Measurements from ENCODE around the gene AP5S1.
"Not testable (repeated sequence)": the region's sequence is repeated elsewhere in the genome, so short reads cannot be mapped to it uniquely, and the experiment has no call there.

Gene AP5S1

GRCh38 chr20:3784863-3785239, 35.5 kb upstream of the AP5S1 start:
- H3K36me3 ChIP-seq (ENCODE audit: insufficient read depth, low read length) = no peaks in the 10 kb centered on the region
- H3K4me3 ChIP-seq (ENCODE audit: low read length) = no peak overlapping the region

GRCh38 chr20:3785240-3786125, 34.9 kb upstream of the AP5S1 start:
- H3K4me1 ChIP-seq (ENCODE audit: insufficient read depth, low read length) = peaks cover 8% of the 10 kb centered on the region
- no peak overlapping the region for H2AFZ ChIP-seq (ENCODE audit: low read depth, low read length)
- H3K27me3 ChIP-seq (ENCODE audit: insufficient read depth, low read length) = no peaks in the 10 kb centered on the region
- H3K36me3 ChIP-seq (ENCODE audit: insufficient read depth, low read length) = no peaks in the 10 kb centered on the region
- no peak overlapping the region for H3K4me3 ChIP-seq (ENCODE audit: low read length)
- H3K9me3 ChIP-seq (ENCODE audit: low read length) = no peaks in the 10 kb centered on the region

More at GRCh38 chr20:3784863-3785239, 35.5 kb upstream of the AP5S1 start:
- no peak overlapping the region for H2AFZ ChIP-seq (ENCODE audit: low read depth, low read length)
- H3K27me3 ChIP-seq (ENCODE audit: insufficient read depth, low read length) = no peaks in the 10 kb centered on the region
- peaks cover 8% of the 10 kb centered on the region for H3K4me1 ChIP-seq (ENCODE audit: insufficient read depth, low read length)
- no peaks in the 10 kb centered on the region for H3K9me3 ChIP-seq (ENCODE audit: low read length)

GRCh38 chr20:3786126-3786484, 34.2 kb upstream of the AP5S1 start:
- H3K27me3 ChIP-seq (ENCODE audit: insufficient read depth, low read length) = no peaks in the 10 kb centered on the region
- peaks cover 8% of the 10 kb centered on the region for H3K4me1 ChIP-seq (ENCODE audit: insufficient read depth, low read length)
- no peaks in the 10 kb centered on the region for H3K9me3 ChIP-seq (ENCODE audit: low read length)
- H3K4me3 ChIP-seq (ENCODE audit: low read length) = peak overlapping the region; percentile 34
- no peaks in the 10 kb centered on the region for H3K36me3 ChIP-seq (ENCODE audit: insufficient read depth, low read length)
- H2AFZ ChIP-seq (ENCODE audit: low read depth, low read length) = no peak overlapping the region

- Histone ChIP-seq H3K9me3 (ENCODE audit: low read length) (no peaks in the 10 kb centered on the region), H3K4me3 (ENCODE audit: low read length) (peak within 1 kb of the TSS; percentile 40), H2AFZ (ENCODE audit: low read depth, low read length) (no peak within 1 kb of the TSS), H3K4me1 (ENCODE audit: insufficient read depth, low read length) (peaks cover 8% of the 10 kb centered on the region), H3K36me3 (ENCODE audit: insufficient read depth, low read length) (no peaks in the 10 kb centered on the region), H3K27me3 (ENCODE audit: insufficient read depth, low read length) (no peaks in the 10 kb centered on the region)
Observed at GRCh38 chr20:3786665-3787323, 33.6 kb upstream of the AP5S1 start, which contains the start of gene CENPB. Gene CENPB, minus strand, starts transcription at chr20:3786740. Its CDS starts 257 bp downstream, at chr20:3786483.

GRCh38 chr20:3787324-3788014, 32.9 kb upstream of the AP5S1 start:
- Histone ChIP-seq H3K4me1 (ENCODE audit: insufficient read depth, low read length) (peaks cover 8% of the 10 kb centered on the region), H2AFZ (ENCODE audit: low read depth, low read length) (no peak overlapping the region), H3K4me3 (ENCODE audit: low read length) (peak overlapping the region; percentile 40), H3K36me3 (ENCODE audit: insufficient read depth, low read length) (no peaks in the 10 kb centered on the region), H3K27me3 (ENCODE audit: insufficient read depth, low read length) (no peaks in the 10 kb centered on the region), H3K9me3 (ENCODE audit: low read length) (no peaks in the 10 kb centered on the region)

GRCh38 chr20:3788685-3789155, 31.6 kb upstream of the AP5S1 start:
- H2AFZ ChIP-seq (ENCODE audit: low read depth, low read length) = no peak overlapping the region
- no peaks in the 10 kb centered on the region for H3K9me3 ChIP-seq (ENCODE audit: low read length)
- no peaks in the 10 kb centered on the region for H3K27me3 ChIP-seq (ENCODE audit: insufficient read depth, low read length)
- no peaks in the 10 kb centered on the region for H3K36me3 ChIP-seq (ENCODE audit: insufficient read depth, low read length)
- H3K4me3 ChIP-seq (ENCODE audit: low read length) = no peak overlapping the region
- peaks cover 8% of the 10 kb centered on the region for H3K4me1 ChIP-seq (ENCODE audit: insufficient read depth, low read length)

GRCh38 chr20:3789201-3789600, 31.1 kb upstream of the AP5S1 start:
- H3K36me3 ChIP-seq (ENCODE audit: insufficient read depth, low read length); H3K4me3 ChIP-seq (ENCODE audit: low read length); H2AFZ ChIP-seq (ENCODE audit: low read depth, low read length); H3K9me3 ChIP-seq (ENCODE audit: low read length); H3K4me1 ChIP-seq (ENCODE audit: insufficient read depth, low read length); H3K27me3 ChIP-seq (ENCODE audit: insufficient read depth, low read length): not testable (repeated sequence)

GRCh38 chr20:3794168-3794567, 26.2 kb upstream of the AP5S1 start:
- not testable (repeated sequence) for H3K9me3 ChIP-seq (ENCODE audit: low read length); H2AFZ ChIP-seq (ENCODE audit: low read depth, low read length); H3K4me3 ChIP-seq (ENCODE audit: low read length); H3K27me3 ChIP-seq (ENCODE audit: insufficient read depth, low read length); H3K36me3 ChIP-seq (ENCODE audit: insufficient read depth, low read length)
- H3K4me1 ChIP-seq (ENCODE audit: insufficient read depth, low read length) = peaks cover 24% of the 10 kb centered on the region

GRCh38 chr20:3794701-3795420, 25.5 kb upstream of the AP5S1 start:
- H3K4me3 ChIP-seq (ENCODE audit: low read length) = peak overlapping the region; percentile 58

GRCh38 chr20:3795511-3796468, 24.6 kb upstream of the AP5S1 start, which contains the start of gene CDC25B:
Gene CDC25B, plus strand, starts transcription at chr20:3796310. Its CDS starts 222 bp downstream, at chr20:3796532.
- peaks cover under 1% of the 10 kb centered on the region for H3K36me3 ChIP-seq (ENCODE audit: insufficient read depth, low read length)

More at GRCh38 chr20:3794701-3795420, 25.5 kb upstream of the AP5S1 start:
- Histone ChIP-seq H3K4me1 (ENCODE audit: insufficient read depth, low read length) (peaks cover 31% of the 10 kb centered on the region), H2AFZ (ENCODE audit: low read depth, low read length) (no peak overlapping the region), H3K27me3 (ENCODE audit: insufficient read depth, low read length) (no peaks in the 10 kb centered on the region), H3K9me3 (ENCODE audit: low read length) (no peaks in the 10 kb centered on the region), H3K36me3 (ENCODE audit: insufficient read depth, low read length) (no peaks in the 10 kb centered on the region)

GRCh38 chr20:3796477-3797225, 23.7 kb upstream of the AP5S1 start:
- peak overlapping the region; percentile 58 for H3K4me3 ChIP-seq (ENCODE audit: low read length)
- H3K9me3 ChIP-seq (ENCODE audit: low read length) = no peaks in the 10 kb centered on the region
- no peaks in the 10 kb centered on the region for H3K27me3 ChIP-seq (ENCODE audit: insufficient read depth, low read length)
- H3K4me1 ChIP-seq (ENCODE audit: insufficient read depth, low read length) = peaks cover 38% of the 10 kb centered on the region
- H3K36me3 ChIP-seq (ENCODE audit: insufficient read depth, low read length) = peaks cover 6% of the 10 kb centered on the region
- H2AFZ ChIP-seq (ENCODE audit: low read depth, low read length) = no peak overlapping the region

More at GRCh38 chr20:3795511-3796468, 24.6 kb upstream of the AP5S1 start, which contains the start of gene CDC25B:
- Histone ChIP-seq H3K9me3 (ENCODE audit: low read length) (no peaks in the 10 kb centered on the region), H3K27me3 (ENCODE audit: insufficient read depth, low read length) (no peaks in the 10 kb centered on the region), H3K4me1 (ENCODE audit: insufficient read depth, low read length) (peaks cover 38% of the 10 kb centered on the region), H3K4me3 (ENCODE audit: low read length) (peak within 1 kb of the TSS; percentile 58), H2AFZ (ENCODE audit: low read depth, low read length) (peak within 1 kb of the TSS; percentile 71)
